Measurements from ENCODE around the gene BCL11B. TPM values are rescaled to one million over a fixed set of nuclear protein-coding genes. Genes with fewer than 3 reads are reported as not detected.

The BCL11B gene
- total RNA-seq, 1 donor from 2014 or later: 1.0 TPM

DNA sequence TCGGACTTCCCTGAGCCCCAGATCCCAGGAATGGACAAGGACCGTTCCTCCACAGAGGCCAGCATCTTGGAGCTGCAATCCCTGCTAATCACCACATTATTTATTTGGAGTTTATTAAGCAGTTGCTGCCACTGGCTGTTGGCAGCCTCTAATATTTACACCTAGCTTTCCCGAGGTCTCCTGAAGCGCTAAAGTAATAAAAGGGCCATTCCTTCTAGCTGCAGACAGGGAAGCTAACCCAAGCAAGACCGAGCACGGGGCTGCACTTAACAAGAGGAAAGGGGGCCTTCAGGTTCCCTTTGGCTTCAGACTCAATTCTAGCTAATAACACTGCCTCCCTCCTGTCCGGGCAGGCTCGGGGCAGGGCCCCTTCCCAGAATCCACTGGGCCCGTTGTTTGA lies 63.7 kb downstream of the BCL11B start:
- Mint-ChIP-seq H3K27ac (ENCODE audit: unreplicated experiment) (no peak overlapping the region), H3K36me3 (ENCODE audit: low read depth, unreplicated experiment) (peaks cover 7% of the 10 kb centered on the region), H3K9me3 (ENCODE audit: unreplicated experiment) (no peaks in the 10 kb centered on the region), H3K4me3 (ENCODE audit: unreplicated experiment) (no peak overlapping the region), H3K27me3 (ENCODE audit: unreplicated experiment) (peaks cover 7% of the 10 kb centered on the region), H3K4me1 (ENCODE audit: unreplicated experiment) (no peaks in the 10 kb centered on the region)
- TF ChIP-seq, protein P1, sequence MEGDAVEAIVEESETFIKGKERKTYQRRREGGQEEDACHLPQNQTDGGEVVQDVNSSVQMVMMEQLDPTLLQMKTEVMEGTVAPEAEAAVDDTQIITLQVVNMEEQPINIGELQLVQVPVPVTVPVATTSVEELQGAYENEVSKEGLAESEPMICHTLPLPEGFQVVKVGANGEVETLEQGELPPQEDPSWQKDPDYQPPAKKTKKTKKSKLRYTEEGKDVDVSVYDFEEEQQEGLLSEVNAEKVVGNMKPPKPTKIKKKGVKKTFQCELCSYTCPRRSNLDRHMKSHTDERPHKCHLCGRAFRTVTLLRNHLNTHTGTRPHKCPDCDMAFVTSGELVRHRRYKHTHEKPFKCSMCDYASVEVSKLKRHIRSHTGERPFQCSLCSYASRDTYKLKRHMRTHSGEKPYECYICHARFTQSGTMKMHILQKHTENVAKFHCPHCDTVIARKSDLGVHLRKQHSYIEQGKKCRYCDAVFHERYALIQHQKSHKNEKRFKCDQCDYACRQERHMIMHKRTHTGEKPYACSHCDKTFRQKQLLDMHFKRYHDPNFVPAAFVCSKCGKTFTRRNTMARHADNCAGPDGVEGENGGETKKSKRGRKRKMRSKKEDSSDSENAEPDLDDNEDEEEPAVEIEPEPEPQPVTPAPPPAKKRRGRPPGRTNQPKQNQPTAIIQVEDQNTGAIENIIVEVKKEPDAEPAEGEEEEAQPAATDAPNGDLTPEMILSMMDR (IDR thresholded peaks at IDR 0.05; ENCODE audit: unreplicated experiment): no peak
- no peak for DNase-seq (ENCODE audit: low spot score)

DNA sequence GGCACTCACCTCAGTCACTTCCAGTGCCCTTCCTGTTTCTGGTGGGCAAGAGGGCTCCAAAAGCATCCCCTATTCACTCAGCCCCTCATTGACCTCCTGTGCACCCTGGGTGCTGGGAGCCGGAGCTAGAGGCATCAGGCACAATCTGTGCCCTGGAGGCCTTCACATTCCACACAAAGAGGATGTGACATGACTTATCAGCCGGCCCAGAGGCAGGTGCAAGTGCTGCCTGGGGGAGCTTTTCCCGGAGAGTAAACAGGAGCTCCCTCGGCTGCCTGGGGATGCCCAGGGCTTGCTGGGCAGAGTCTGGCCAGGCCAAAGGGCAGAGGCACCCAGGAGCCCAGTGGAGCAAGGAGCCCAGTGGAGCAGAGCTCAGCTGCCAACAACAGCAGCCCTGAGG lies 64.5 kb downstream of the BCL11B start:
- Mint-ChIP-seq H3K4me3 (ENCODE audit: unreplicated experiment) (no peak overlapping the region), H3K9me3 (ENCODE audit: unreplicated experiment) (no peaks in the 10 kb centered on the region), H3K4me1 (ENCODE audit: unreplicated experiment) (no peaks in the 10 kb centered on the region), H3K27ac (ENCODE audit: unreplicated experiment) (no peak overlapping the region), H3K36me3 (ENCODE audit: low read depth, unreplicated experiment) (peaks cover 7% of the 10 kb centered on the region), H3K27me3 (ENCODE audit: unreplicated experiment) (peaks cover 7% of the 10 kb centered on the region)
- DNase-seq (ENCODE audit: low spot score): no peak
- TF ChIP-seq, protein P1 (IDR thresholded peaks at IDR 0.05; ENCODE audit: unreplicated experiment): no peak

DNA sequence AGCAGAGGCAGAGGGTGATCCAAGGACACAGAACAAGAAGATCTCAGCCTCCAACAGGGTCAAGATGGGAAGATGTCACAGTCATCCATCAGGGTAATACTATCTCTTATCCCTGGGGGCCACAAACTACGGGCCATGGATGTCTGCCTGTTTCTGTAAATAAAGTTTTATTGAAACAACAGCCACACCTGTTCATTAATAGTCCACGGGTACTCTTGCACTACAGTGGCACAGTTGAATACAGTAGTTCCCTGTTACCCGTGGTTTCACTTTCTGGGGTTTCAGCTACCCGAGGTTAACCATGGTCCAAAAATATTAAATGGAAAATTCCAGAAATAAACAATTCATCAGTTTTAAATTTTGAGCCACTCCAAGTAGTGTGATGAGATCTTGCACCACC lies 65.9 kb downstream of the BCL11B start:
- no peak overlapping the region for H3K27ac Mint-ChIP-seq (ENCODE audit: unreplicated experiment)

DNA sequence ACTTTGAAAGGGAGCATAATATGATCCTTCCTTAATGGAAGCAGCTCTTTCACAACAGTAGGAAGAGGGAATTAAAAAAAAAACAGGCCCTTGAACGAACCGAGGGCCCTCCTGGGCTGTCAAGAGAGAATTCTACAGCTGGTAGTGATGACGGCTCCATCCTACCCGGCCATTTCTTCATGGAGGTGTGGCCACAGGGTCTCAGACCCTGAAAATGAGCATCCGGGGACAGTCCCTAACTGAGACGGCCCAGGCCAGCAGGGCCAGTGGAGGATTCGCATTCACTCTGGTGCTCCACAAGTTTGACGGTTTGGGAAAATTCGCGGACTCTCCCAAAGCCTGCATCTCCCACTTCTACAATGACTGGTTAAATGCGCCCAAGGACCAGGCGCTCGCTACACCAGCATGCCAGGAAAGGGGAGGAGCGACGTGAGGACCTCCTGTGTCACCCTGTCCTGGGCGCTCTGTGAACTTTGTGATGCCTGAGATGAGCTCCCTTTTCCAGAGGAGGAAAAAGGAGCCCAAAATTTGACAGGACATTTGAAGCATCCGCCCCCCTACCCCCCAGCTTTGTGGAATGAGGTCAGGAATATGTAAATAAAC lies 66.8 kb downstream of the BCL11B start:
- H3K27ac Mint-ChIP-seq (ENCODE audit: unreplicated experiment): no peak overlapping the region
- no peaks in the 10 kb centered on the region for H3K4me1 Mint-ChIP-seq (ENCODE audit: unreplicated experiment)
- TF ChIP-seq, protein P1 (IDR thresholded peaks at IDR 0.05; ENCODE audit: unreplicated experiment): no peak
- no peak for DNase-seq (ENCODE audit: low spot score)
- peaks cover 3% of the 10 kb centered on the region for H3K27me3 Mint-ChIP-seq (ENCODE audit: unreplicated experiment)
- no peak overlapping the region for H3K4me3 Mint-ChIP-seq (ENCODE audit: unreplicated experiment)
- H3K9me3 Mint-ChIP-seq (ENCODE audit: unreplicated experiment): no peaks in the 10 kb centered on the region
- no peaks in the 10 kb centered on the region for H3K36me3 Mint-ChIP-seq (ENCODE audit: low read depth, unreplicated experiment)

More for the DNA sequence above, 65.9 kb downstream of the BCL11B start:
- Mint-ChIP-seq H3K9me3 (ENCODE audit: unreplicated experiment) (no peaks in the 10 kb centered on the region), H3K27me3 (ENCODE audit: unreplicated experiment) (peaks cover 4% of the 10 kb centered on the region), H3K36me3 (ENCODE audit: low read depth, unreplicated experiment) (no peaks in the 10 kb centered on the region), H3K4me3 (ENCODE audit: unreplicated experiment) (no peak overlapping the region), H3K4me1 (ENCODE audit: unreplicated experiment) (no peaks in the 10 kb centered on the region)
- no peak for DNase-seq (ENCODE audit: low spot score)
- TF ChIP-seq, protein P1 (IDR thresholded peaks at IDR 0.05; ENCODE audit: unreplicated experiment): no peak

DNA sequence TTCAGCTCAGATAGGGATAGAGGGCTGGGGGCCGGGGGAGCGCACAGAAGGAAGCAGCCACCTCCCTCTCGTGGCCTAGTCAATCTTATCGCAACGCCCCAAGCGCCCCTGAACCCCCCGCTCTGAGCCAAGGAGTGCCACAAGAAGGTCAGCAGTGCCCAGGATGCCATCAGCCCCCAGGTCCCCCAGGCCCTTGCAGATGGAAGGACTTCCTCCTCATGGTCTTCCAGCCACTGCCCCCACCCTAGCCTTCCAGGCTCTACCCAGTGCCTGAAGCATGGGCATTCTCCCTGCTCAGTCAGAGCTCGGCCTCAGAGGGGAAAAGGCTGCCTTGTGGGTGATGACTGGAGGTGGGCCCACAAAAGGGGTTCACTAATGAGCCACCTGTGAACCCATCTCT lies 68.2 kb downstream of the BCL11B start:
- Mint-ChIP-seq H3K27ac (ENCODE audit: unreplicated experiment) (no peak overlapping the region), H3K27me3 (ENCODE audit: unreplicated experiment) (peaks cover 1% of the 10 kb centered on the region), H3K4me3 (ENCODE audit: unreplicated experiment) (no peak overlapping the region), H3K4me1 (ENCODE audit: unreplicated experiment) (no peaks in the 10 kb centered on the region), H3K36me3 (ENCODE audit: low read depth, unreplicated experiment) (no peaks in the 10 kb centered on the region), H3K9me3 (ENCODE audit: unreplicated experiment) (no peaks in the 10 kb centered on the region)
- TF ChIP-seq, protein P1 (IDR thresholded peaks at IDR 0.05; ENCODE audit: unreplicated experiment): no peak
- no peak for DNase-seq (ENCODE audit: low spot score)

Data from endothelial cell (in vitro differentiated cells).